ENCODE results near the gene COX11.

DNA sequence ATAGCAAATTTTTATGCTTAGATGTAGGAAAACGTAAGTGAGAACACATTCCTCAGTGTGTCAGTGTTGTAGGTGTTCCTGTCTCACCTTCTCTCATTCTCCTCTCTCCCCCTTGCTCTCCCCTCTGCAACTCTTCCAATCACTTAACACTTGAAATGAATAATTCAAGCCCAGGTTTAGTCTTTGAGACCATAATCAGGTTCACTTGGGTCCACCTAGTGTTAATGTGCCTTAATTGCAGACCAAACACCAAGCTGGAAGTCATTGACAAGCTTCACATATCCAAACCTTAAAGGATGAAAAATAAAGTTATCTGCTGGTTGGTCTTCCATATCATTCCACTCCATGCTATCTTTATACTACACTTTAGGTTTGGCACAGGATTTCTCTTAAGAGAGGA, 37.1 kb upstream of the COX11 start:
- TF ChIP-seq, protein P1, sequence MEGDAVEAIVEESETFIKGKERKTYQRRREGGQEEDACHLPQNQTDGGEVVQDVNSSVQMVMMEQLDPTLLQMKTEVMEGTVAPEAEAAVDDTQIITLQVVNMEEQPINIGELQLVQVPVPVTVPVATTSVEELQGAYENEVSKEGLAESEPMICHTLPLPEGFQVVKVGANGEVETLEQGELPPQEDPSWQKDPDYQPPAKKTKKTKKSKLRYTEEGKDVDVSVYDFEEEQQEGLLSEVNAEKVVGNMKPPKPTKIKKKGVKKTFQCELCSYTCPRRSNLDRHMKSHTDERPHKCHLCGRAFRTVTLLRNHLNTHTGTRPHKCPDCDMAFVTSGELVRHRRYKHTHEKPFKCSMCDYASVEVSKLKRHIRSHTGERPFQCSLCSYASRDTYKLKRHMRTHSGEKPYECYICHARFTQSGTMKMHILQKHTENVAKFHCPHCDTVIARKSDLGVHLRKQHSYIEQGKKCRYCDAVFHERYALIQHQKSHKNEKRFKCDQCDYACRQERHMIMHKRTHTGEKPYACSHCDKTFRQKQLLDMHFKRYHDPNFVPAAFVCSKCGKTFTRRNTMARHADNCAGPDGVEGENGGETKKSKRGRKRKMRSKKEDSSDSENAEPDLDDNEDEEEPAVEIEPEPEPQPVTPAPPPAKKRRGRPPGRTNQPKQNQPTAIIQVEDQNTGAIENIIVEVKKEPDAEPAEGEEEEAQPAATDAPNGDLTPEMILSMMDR (IDR thresholded peaks at IDR 0.05): peak in 4 of 7 experiments; percentile 9 to 17 (median 13)
- TF ChIP-seq POLR2A (IDR thresholded peaks at IDR 0.05): no peak
